K562 (cell line): ENCODE results near the gene MED28. TPM values are rescaled to one million over a fixed set of nuclear protein-coding genes. Genes with fewer than 3 reads are reported as not detected.

ENCODE experiments used
- BACH1 ChIP-seq: fragments of 200-800 bp; sonication (Bioruptor generic); IDR thresholded peaks from 2 replicates; pipeline ENCODE4 v1.6.1; 2016; ENCODE audit warnings: missing genetic modification characterization, missing compliant biosample characterization
- CBX8 ChIP-seq: fragments of 200-600 bp; sonication (generic); IDR thresholded peaks from 2 replicates; pipeline ENCODE4 v1.6.1; 2012; ENCODE audit warnings: borderline replicate concordance, mixed run types, low read depth, mild to moderate bottlenecking, moderate library complexity, mixed read lengths, low read length, control low read depth, inconsistent platforms; ENCODE audit not compliant: poor library complexity, severe bottlenecking; ENCODE audit errors: extremely low read depth
- CTCF ChIP-seq, 3 experiments: IDR thresholded peaks in 2 of 3; conservative IDR thresholded peaks in 1 of 3; 2 replicates each; pipeline ENCODE4 v1.5.1; 2011 to 2012; ENCODE audit warnings: low read length in 3 of 3, mild to moderate bottlenecking in 3 of 3, control low read depth in 2 of 3, improper control_type of control experiment in 1 of 3, inconsistent platforms in 1 of 3, low read depth in 1 of 3, mixed read lengths in 1 of 3, moderate library complexity in 1 of 3; ENCODE audit not compliant: insufficient read depth in 2 of 3
- FIP1L1 ChIP-seq: fragments of 200-400 bp; formaldehyde crosslinking; IDR thresholded peaks from 2 replicates; pipeline ENCODE4 v1.6.1; 2018; ENCODE audit warnings: mild to moderate bottlenecking, low read depth, low read length; ENCODE audit not compliant: poor library complexity, severe bottlenecking
- HIVEP1 ChIP-seq: fragments of 250-450 bp; sonication (Bioruptor Pico); IDR thresholded peaks from 2 replicates; pipeline ENCODE4 v1.4.0; 2020; ENCODE audit warnings: mild to moderate bottlenecking
- IRF1 ChIP-seq: sonication (generic); formaldehyde crosslinking; IDR thresholded peaks from 2 replicates; pipeline ENCODE4 v1.8.0; 2022; ENCODE audit warnings: missing genetic modification reagents, mild to moderate bottlenecking, borderline replicate concordance
- LCOR ChIP-seq: sonication (generic); formaldehyde crosslinking; IDR thresholded peaks from 2 replicates; pipeline ENCODE4 v1.8.0; 2022; ENCODE audit warnings: mild to moderate bottlenecking, missing genetic modification reagents
- MITF ChIP-seq: IDR thresholded peaks from 2 replicates; pipeline ENCODE4 v1.6.1; 2014; ENCODE audit warnings: antibody characterized with exemption
- NFRKB ChIP-seq: fragments of 450-650 bp; IDR thresholded peaks from 2 replicates; pipeline ENCODE4 v1.6.1; 2016; ENCODE audit warnings: low read depth
- NR0B1 ChIP-seq: fragments of 450-650 bp; IDR thresholded peaks from one replicate; pipeline ENCODE4 v1.6.1; 2018; ENCODE audit warnings: mild to moderate bottlenecking, moderate library complexity; ENCODE audit not compliant: partially characterized antibody
- POU5F1 ChIP-seq: fragments of 150-350 bp; IDR thresholded peaks from 2 replicates; pipeline ENCODE4 v1.6.1; 2014; ENCODE audit warnings: borderline replicate concordance, low read length, low read depth, mild to moderate bottlenecking; ENCODE audit not compliant: partially characterized antibody
- RBM39 ChIP-seq: fragments of 200-400 bp; formaldehyde crosslinking; optimal IDR thresholded peaks from 2 replicates; pipeline ENCODE3; 2018; ENCODE audit warnings: low read depth, low read length
- TRIM24 ChIP-seq, 2 experiments: fragments of 450-650 bp; IDR thresholded peaks; 2 replicates each; pipeline ENCODE4 v1.6.1; 2016
- ZFP36 ChIP-seq: fragments of 150-350 bp; IDR thresholded peaks from 2 replicates; pipeline ENCODE4 v1.6.1; 2018; ENCODE audit warnings: low read length, low read depth; ENCODE audit not compliant: partially characterized antibody
- ZFX ChIP-seq: sonication (generic); formaldehyde crosslinking; IDR thresholded peaks from 2 replicates; pipeline ENCODE4 v1.8.0; 2022; ENCODE audit warnings: mild to moderate bottlenecking, missing genetic modification reagents, moderate library complexity
- ZNF12 ChIP-seq: sonication (generic); formaldehyde crosslinking; IDR thresholded peaks from 2 replicates; pipeline ENCODE4 v1.4.0; 2020; ENCODE audit warnings: mild to moderate bottlenecking, missing genetic modification reagents
- ZNF133 ChIP-seq: fragments of 250-450 bp; sonication (Bioruptor Pico); IDR thresholded peaks from 2 replicates; pipeline ENCODE4 v1.4.0; 2020; ENCODE audit warnings: mild to moderate bottlenecking
- ZNF23 ChIP-seq: fragments of 250-450 bp; sonication (Bioruptor Pico); IDR thresholded peaks from 2 replicates; pipeline ENCODE4 v1.4.0; 2020; ENCODE audit warnings: mild to moderate bottlenecking
- polyA plus RNA-seq, 8 experiments: library from polyadenylated mRNA; depleted of rRNA in 4 of 8; stranded (reverse) in 5 of 8; unstranded in 3 of 8; fragments of >200 nt; fragmentation: Nextera tagmentation in 2 of 8; fragmentation: Illumina TruSeq in 1 of 8; extraction: Ambion mirVana in 2 of 8; extraction: Trizol in 1 of 8; gene quantifications; 2 replicates each; pipeline versions ENCODE4 v1.2.1 to v1.2.3, GENCODE V29; 2011 to 2014; ENCODE audit warnings: inconsistent platforms in 1 of 8, missing spikeins in 1 of 8
- total RNA-seq, 7 experiments: library from RNA; depleted of rRNA in 6 of 7; stranded (reverse); fragments of >200 nt in 6 of 7; fragmentation: Illumina TruSeq in 2 of 7; extraction: Trizol in 2 of 7; gene quantifications; 2 replicates each; pipeline versions ENCODE4 v1.2.1 to v1.2.3, GENCODE V29; 2011 to 2021; ENCODE audit warnings: low replicate concordance in 1 of 7
- TF ChIP-seq, protein P1 (sequence below), 2 experiments: IDR thresholded peaks; 2 replicates each; pipeline ENCODE4 v1.6.1; 2012; ENCODE audit warnings: improper control_type of control experiment in 2 of 2, low read depth in 2 of 2, low read length in 2 of 2, borderline replicate concordance in 1 of 2

The MED28 gene
- total and polyA plus RNA-seq, 9 of the 15 experiments (the other 6 are each of a cell fraction or from before 2014, with no cell fraction given), result 15.5 to 93.8 (median 50.5) TPM

GRCh38 chr4:17577665-17578481, 36.6 kb upstream of the MED28 start (continued):
- TF ChIP-seq CTCF (IDR thresholded peaks at IDR 0.05 in 2 of 3, conservative IDR thresholded peaks at IDR 0.05 in 1 of 3; ENCODE audit: insufficient read depth in 2 of 3, low read depth in 1 of 3, low read length in 3 of 3) (0 out of 6 replicates have a peak, but pooled peaks of 1 of the 3 experiments have one; percentile 3), NR0B1 (no peak), ZFX (CRISPR knock-in tag) (peak; percentile 48), ZNF23 (CRISPR knock-in tag) (no peak), LCOR (CRISPR knock-in tag) (0 out of 2 replicates have a peak, but pooled peaks have one; percentile 22), ZFP36 (no peak), FIP1L1 (no peak), NFRKB (no peak), RBM39 (no peak), CBX8 (no peak), BACH1 (tag) (no peak), TRIM24 (IDR thresholded peaks at IDR 0.05) (no peak), ZNF133 (CRISPR knock-in tag) (no peak), POU5F1 (no peak), ZNF12 (0 out of 2 replicates have a peak, but pooled peaks have one; percentile 18), IRF1 (no peak), MITF (no peak), HIVEP1 (CRISPR knock-in tag) (no peak)
- TF ChIP-seq, protein P1, sequence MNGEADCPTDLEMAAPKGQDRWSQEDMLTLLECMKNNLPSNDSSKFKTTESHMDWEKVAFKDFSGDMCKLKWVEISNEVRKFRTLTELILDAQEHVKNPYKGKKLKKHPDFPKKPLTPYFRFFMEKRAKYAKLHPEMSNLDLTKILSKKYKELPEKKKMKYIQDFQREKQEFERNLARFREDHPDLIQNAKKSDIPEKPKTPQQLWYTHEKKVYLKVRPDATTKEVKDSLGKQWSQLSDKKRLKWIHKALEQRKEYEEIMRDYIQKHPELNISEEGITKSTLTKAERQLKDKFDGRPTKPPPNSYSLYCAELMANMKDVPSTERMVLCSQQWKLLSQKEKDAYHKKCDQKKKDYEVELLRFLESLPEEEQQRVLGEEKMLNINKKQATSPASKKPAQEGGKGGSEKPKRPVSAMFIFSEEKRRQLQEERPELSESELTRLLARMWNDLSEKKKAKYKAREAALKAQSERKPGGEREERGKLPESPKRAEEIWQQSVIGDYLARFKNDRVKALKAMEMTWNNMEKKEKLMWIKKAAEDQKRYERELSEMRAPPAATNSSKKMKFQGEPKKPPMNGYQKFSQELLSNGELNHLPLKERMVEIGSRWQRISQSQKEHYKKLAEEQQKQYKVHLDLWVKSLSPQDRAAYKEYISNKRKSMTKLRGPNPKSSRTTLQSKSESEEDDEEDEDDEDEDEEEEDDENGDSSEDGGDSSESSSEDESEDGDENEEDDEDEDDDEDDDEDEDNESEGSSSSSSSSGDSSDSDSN (IDR thresholded peaks at IDR 0.05; ENCODE audit: borderline replicate concordance in 1 of 2, low read depth in 2 of 2, low read length in 2 of 2), result peak; percentile 12 to 24; a peak in 2 of 4 replicates
